GM19452 (cell line): Measurements from ENCODE around the gene CFDP1.

Experiments used
- ATAC-seq: cut with Tn5 transposase; IDR thresholded peaks from one replicate; pipeline ENCODE4 v1.9.1; 2021; ENCODE audit not compliant: unreplicated experiment

Gene CFDP1

GRCh38 chr16:75377729-75378386 is 55.4 kb downstream of the CFDP1 start:
- ATAC-seq = no peak

- ATAC-seq = no peak
Measured at GRCh38 chr16:75376475-75377161, 56.7 kb downstream of the CFDP1 start.

- ATAC-seq = no peak
Measured at GRCh38 chr16:75374388-75374787, 58.9 kb downstream of the CFDP1 start.

- no peak for ATAC-seq
Measured at GRCh38 chr16:75372236-75372856, 61.0 kb downstream of the CFDP1 start.

GRCh38 chr16:75371171-75371570 is 62.1 kb downstream of the CFDP1 start:
- ATAC-seq = no peak

- no peak for ATAC-seq
Measured at GRCh38 chr16:75364286-75364791, 69.0 kb downstream of the CFDP1 start.

GRCh38 chr16:75362846-75363245 is 70.5 kb downstream of the CFDP1 start:
- ATAC-seq = no peak

GRCh38 chr16:75361936-75362335 is 71.4 kb downstream of the CFDP1 start:
- no peak for ATAC-seq

- no peak for ATAC-seq
Measured at GRCh38 chr16:75354170-75354569, 79.1 kb downstream of the CFDP1 start.

GRCh38 chr16:75351183-75351582 is 82.1 kb downstream of the CFDP1 start:
- no peak for ATAC-seq

- no peak for ATAC-seq
Measured at GRCh38 chr16:75345711-75346110, 87.6 kb downstream of the CFDP1 start.

- ATAC-seq = no peak
Measured at GRCh38 chr16:75343941-75344340, 89.4 kb downstream of the CFDP1 start.

- ATAC-seq = no peak
Measured at GRCh38 chr16:75343286-75343685, 90.0 kb downstream of the CFDP1 start.

GRCh38 chr16:75342308-75342811 is 90.9 kb downstream of the CFDP1 start:
- no peak for ATAC-seq

GRCh38 chr16:75341564-75342307 is 91.6 kb downstream of the CFDP1 start:
- ATAC-seq = no peak

- ATAC-seq = no peak
Measured at GRCh38 chr16:75340741-75341491, 92.4 kb downstream of the CFDP1 start.

- ATAC-seq = no peak
Measured at GRCh38 chr16:75337430-75337829, 95.9 kb downstream of the CFDP1 start.

- no peak for ATAC-seq
Measured at GRCh38 chr16:75336521-75336920, 96.8 kb downstream of the CFDP1 start.

- no peak for ATAC-seq
Measured at GRCh38 chr16:75333721-75334163, 99.6 kb downstream of the CFDP1 start.

GRCh38 chr16:75329943-75330342 is 103.4 kb downstream of the CFDP1 start:
- ATAC-seq = no peak
